H9 (cell line): ENCODE measurements around the gene ZNF451. TPM values are rescaled to one million over a fixed set of nuclear protein-coding genes. Genes with fewer than 3 reads are reported as not detected.

ENCODE experiments used
- DNase-seq: peaks from one replicate; pipeline ENCODE4 v3.0.0-alpha.2; 2017
- H2AFZ ChIP-seq: one replicate; pipeline ENCODE4 v1.6.1; 2013; ENCODE audit warnings: mild to moderate bottlenecking, low read length, control low read depth, moderate library complexity
- H2AK5ac ChIP-seq: 2 replicates; pipeline ENCODE4 v1.6.1; 2013; ENCODE audit warnings: low read length, control low read depth, mixed read lengths; ENCODE audit not compliant: insufficient read length
- H2BK120ac ChIP-seq: one replicate; pipeline ENCODE4 v1.6.1; 2013; ENCODE audit warnings: low read depth, mild to moderate bottlenecking, low read length, control low read depth, inconsistent platforms; ENCODE audit not compliant: poor library complexity, severe bottlenecking
- H2BK12ac ChIP-seq: 2 replicates; pipeline ENCODE4 v1.6.1; 2013; ENCODE audit warnings: low read length, control low read depth, mixed read lengths, low read depth; ENCODE audit not compliant: insufficient read length
- H2BK15ac ChIP-seq: 2 replicates; pipeline ENCODE4 v1.6.1; 2013; ENCODE audit warnings: low read depth, low read length, control low read depth
- H2BK20ac ChIP-seq: one replicate; pipeline ENCODE4 v1.6.1; 2013; ENCODE audit warnings: low read depth, mild to moderate bottlenecking, low read length, control low read depth, inconsistent platforms; ENCODE audit not compliant: poor library complexity, severe bottlenecking
- H2BK5ac ChIP-seq: 2 replicates; pipeline ENCODE4 v1.6.1; 2013; ENCODE audit warnings: low read length, control low read depth, mixed read lengths; ENCODE audit not compliant: insufficient read length
- H3K14ac ChIP-seq: 2 replicates; pipeline ENCODE4 v1.6.1; 2013; ENCODE audit warnings: low read length, control low read depth; ENCODE audit not compliant: insufficient read depth
- H3K18ac ChIP-seq: 2 replicates; pipeline ENCODE4 v1.6.1; 2013; ENCODE audit warnings: low read depth, mild to moderate bottlenecking, mixed read lengths, low read length, control low read depth; ENCODE audit not compliant: insufficient read length
- H3K23ac ChIP-seq: 2 replicates; pipeline ENCODE4 v1.6.1; 2013; ENCODE audit warnings: low read length, control low read depth, mixed read lengths, low read depth; ENCODE audit not compliant: insufficient read length
- H3K23me2 ChIP-seq: 2 replicates; pipeline ENCODE4 v1.6.1; 2013; ENCODE audit warnings: low read depth, mild to moderate bottlenecking, mixed read lengths, low read length, control low read depth; ENCODE audit not compliant: insufficient read length, poor library complexity, severe bottlenecking
- H3K27ac ChIP-seq: 2 replicates; pipeline ENCODE4 v1.5.1; 2013; ENCODE audit warnings: low read length, control low read depth, mixed read lengths, low read depth; ENCODE audit not compliant: insufficient read length
- H3K27me3 ChIP-seq: 2 replicates; pipeline ENCODE4 v1.6.1; 2013; ENCODE audit warnings: low read length, control low read depth, inconsistent platforms; ENCODE audit not compliant: insufficient read depth
- H3K4ac ChIP-seq: 2 replicates; pipeline ENCODE4 v1.6.1; 2013; ENCODE audit warnings: low read depth, mild to moderate bottlenecking, control low read depth, inconsistent platforms, low read length, moderate library complexity
- H3K4me1 ChIP-seq: 2 replicates; pipeline ENCODE4 v1.6.1; 2013; ENCODE audit warnings: low read length, control low read depth, inconsistent platforms; ENCODE audit not compliant: insufficient read depth
- H3K4me2 ChIP-seq: 2 replicates; pipeline ENCODE4 v1.6.1; 2013; ENCODE audit warnings: low read length, control low read depth, mixed read lengths; ENCODE audit not compliant: insufficient read length, insufficient read depth
- H3K56ac ChIP-seq: 2 replicates; pipeline ENCODE4 v1.6.1; 2013; ENCODE audit warnings: low read depth, mild to moderate bottlenecking, mixed read lengths, low read length, control low read depth; ENCODE audit not compliant: insufficient read length
- H3K79me1 ChIP-seq: 2 replicates; pipeline ENCODE4 v1.6.1; 2013; ENCODE audit warnings: low read depth, mild to moderate bottlenecking, moderate library complexity, low read length, control low read depth, inconsistent platforms; ENCODE audit not compliant: insufficient read depth, poor library complexity, severe bottlenecking
- H3K79me2 ChIP-seq: 2 replicates; pipeline ENCODE4 v1.6.1; 2013; ENCODE audit warnings: low read length, control low read depth, inconsistent platforms; ENCODE audit not compliant: insufficient read depth
- H3K9ac ChIP-seq: 2 replicates; pipeline ENCODE4 v1.6.1; 2013; ENCODE audit warnings: low read length, control low read depth, mixed read lengths; ENCODE audit not compliant: insufficient read length; ENCODE audit errors: extremely low read depth
- H3K9me3 ChIP-seq: one replicate; pipeline ENCODE4 v1.6.1; 2013; ENCODE audit warnings: low read depth, low read length, inconsistent platforms; ENCODE audit not compliant: control insufficient read depth
- H3T11ph ChIP-seq: one replicate; pipeline ENCODE4 v1.6.1; 2013; ENCODE audit warnings: mild to moderate bottlenecking, low read length, control low read depth, inconsistent platforms
- H4K20me1 ChIP-seq: one replicate; pipeline ENCODE4 v1.6.1; 2013; ENCODE audit not compliant: control insufficient read depth, insufficient read length, insufficient read depth
- H4K5ac ChIP-seq: 2 replicates; pipeline ENCODE4 v1.6.1; 2013; ENCODE audit warnings: low read depth, mild to moderate bottlenecking, mixed read lengths, low read length, control low read depth; ENCODE audit not compliant: insufficient read length
- H4K8ac ChIP-seq: replicated peaks from 2 replicates; pipeline ENCODE4 v1.6.1; 2013; ENCODE audit warnings: low read length, control low read depth, mixed read lengths, low read depth; ENCODE audit not compliant: insufficient read length
- H4K91ac ChIP-seq: 2 replicates; pipeline ENCODE4 v1.6.1; 2013; ENCODE audit warnings: low read depth, mild to moderate bottlenecking, moderate library complexity, mixed read lengths, low read length, control low read depth; ENCODE audit not compliant: insufficient read length
- H3K27ac Mint-ChIP-seq, 3 experiments: 2 replicates in 2 of 3; 3 replicates in 1 of 3; pipeline ENCODE4 v1.8.0; 2020 to 2021; ENCODE audit warnings: mixed read lengths in 3 of 3, mild to moderate bottlenecking in 1 of 3, moderate library complexity in 1 of 3
- H3K27me3 Mint-ChIP-seq: 2 replicates; pipeline ENCODE4 v1.8.0; 2021; ENCODE audit warnings: low read depth, mild to moderate bottlenecking, moderate library complexity, mixed read lengths
- H3K36me3 Mint-ChIP-seq, 3 experiments: 2 replicates in 2 of 3; 3 replicates in 1 of 3; pipeline ENCODE4 v1.8.0; 2020 to 2021; ENCODE audit warnings: low read depth in 3 of 3, mixed read lengths in 3 of 3; ENCODE audit not compliant: insufficient read depth in 1 of 3
- H3K4me1 Mint-ChIP-seq, 2 experiments: 2 replicates each; pipeline ENCODE4 v1.8.0; 2020; ENCODE audit warnings: mixed read lengths in 2 of 2
- H3K4me3 Mint-ChIP-seq, 2 experiments: 2 replicates in 1 of 2; 3 replicates in 1 of 2; pipeline ENCODE4 v1.8.0; 2020 to 2021; ENCODE audit warnings: mild to moderate bottlenecking in 2 of 2, mixed read lengths in 2 of 2, moderate library complexity in 1 of 2
- H3K9me3 Mint-ChIP-seq, 2 experiments: 2 replicates in 1 of 2; 3 replicates in 1 of 2; pipeline ENCODE4 v1.8.0; 2020; ENCODE audit warnings: mild to moderate bottlenecking in 2 of 2, mixed read lengths in 2 of 2, moderate library complexity in 1 of 2
- whole genome bisulfite sequencing: extraction: QIAGEN DNeasy Blood & Tissue Kit; methylation state at CpG from one replicate; pipeline ENCODE4 v1.1.7; 2013; ENCODE audit warnings: missing lambda C conversion rate, low lambda C conversion rate, mixed read lengths; ENCODE audit not compliant: insufficient read length; ENCODE audit errors: extremely low coverage; 5-methylcytosine and 5-hydroxymethylcytosine counted together
- total RNA-seq: library from RNA; stranded (reverse); gene quantifications from 2 replicates; pipeline ENCODE4 v1.2.1, GENCODE V29; 2021
- TF ChIP-seq, protein P1 (sequence below): fragments of 200-600 bp; sonication (generic); conservative IDR thresholded peaks from 3 replicates; pipeline ENCODE4 v1.8.0; 2021; ENCODE audit warnings: antibody characterized with exemption, mild to moderate bottlenecking

The ZNF451 gene
- total RNA-seq, 1 experiment from 2014 or later = 71.2 TPM

DNA sequence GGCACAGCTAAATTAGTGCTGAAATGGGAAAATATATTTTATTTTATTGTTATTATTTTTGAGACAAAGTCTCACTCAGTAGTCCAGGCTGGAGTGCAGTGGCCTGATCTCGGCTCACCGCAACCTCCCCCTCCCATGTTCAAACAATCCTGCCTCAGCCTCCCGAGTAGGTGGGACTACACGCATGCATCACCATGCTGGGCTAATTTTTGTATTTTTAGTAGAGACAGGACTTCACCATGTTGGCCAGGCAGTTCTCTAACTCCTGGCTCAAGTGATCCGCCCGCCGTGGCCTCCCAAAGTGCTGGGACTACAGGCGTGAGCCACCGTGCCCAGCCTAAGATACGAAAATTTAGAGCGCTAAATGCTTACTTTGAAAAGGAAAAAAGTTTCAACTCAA is 127.3 kb downstream of the ZNF451 start:
- Histone ChIP-seq H2BK120ac (no peak overlapping the region), H4K8ac (no peak overlapping the region), H3K18ac (no peak overlapping the region), H2BK5ac (no peak overlapping the region), H2BK12ac (no peak overlapping the region), H2AFZ (no peak overlapping the region), H2BK20ac (no peak overlapping the region), H3K23me2 (no peaks in the 10 kb centered on the region), H3K4me2 (no peak overlapping the region), H2BK15ac (no peak overlapping the region), H3K79me1 (peaks cover 14% of the 10 kb centered on the region), H3T11ph (no peak overlapping the region), H3K4me1 (no peaks in the 10 kb centered on the region; the same call in 1 of the 2 replicates), H3K9ac (no peak overlapping the region), H4K91ac (no peak overlapping the region), H3K27me3 (no peaks in the 10 kb centered on the region), H3K56ac (no peak overlapping the region), H3K4ac (no peak overlapping the region), H4K20me1 (no peaks in the 10 kb centered on the region), H3K14ac (no peak overlapping the region), H3K27ac (no peak overlapping the region), H3K23ac (no peak overlapping the region), H3K9me3 (no peaks in the 10 kb centered on the region), H3K79me2 (peaks cover 13% of the 10 kb centered on the region; the same call in 1 of the 2 replicates), H4K5ac (no peak overlapping the region), H2AK5ac (no peak overlapping the region)
- whole genome bisulfite sequencing = no CpG with 5 or more reads among the region's 11 CpGs
- TF ChIP-seq, protein P1, sequence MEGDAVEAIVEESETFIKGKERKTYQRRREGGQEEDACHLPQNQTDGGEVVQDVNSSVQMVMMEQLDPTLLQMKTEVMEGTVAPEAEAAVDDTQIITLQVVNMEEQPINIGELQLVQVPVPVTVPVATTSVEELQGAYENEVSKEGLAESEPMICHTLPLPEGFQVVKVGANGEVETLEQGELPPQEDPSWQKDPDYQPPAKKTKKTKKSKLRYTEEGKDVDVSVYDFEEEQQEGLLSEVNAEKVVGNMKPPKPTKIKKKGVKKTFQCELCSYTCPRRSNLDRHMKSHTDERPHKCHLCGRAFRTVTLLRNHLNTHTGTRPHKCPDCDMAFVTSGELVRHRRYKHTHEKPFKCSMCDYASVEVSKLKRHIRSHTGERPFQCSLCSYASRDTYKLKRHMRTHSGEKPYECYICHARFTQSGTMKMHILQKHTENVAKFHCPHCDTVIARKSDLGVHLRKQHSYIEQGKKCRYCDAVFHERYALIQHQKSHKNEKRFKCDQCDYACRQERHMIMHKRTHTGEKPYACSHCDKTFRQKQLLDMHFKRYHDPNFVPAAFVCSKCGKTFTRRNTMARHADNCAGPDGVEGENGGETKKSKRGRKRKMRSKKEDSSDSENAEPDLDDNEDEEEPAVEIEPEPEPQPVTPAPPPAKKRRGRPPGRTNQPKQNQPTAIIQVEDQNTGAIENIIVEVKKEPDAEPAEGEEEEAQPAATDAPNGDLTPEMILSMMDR = no peak
- H3K27ac Mint-ChIP-seq = no peak overlapping the region
- no peak overlapping the region for H3K4me3 Mint-ChIP-seq
- peaks cover 44 to 45% of the 10 kb centered on the region in 2 experiments for H3K4me1 Mint-ChIP-seq
- peaks cover 8 to 36% (median 11%) of the 10 kb centered on the region in 3 experiments for H3K36me3 Mint-ChIP-seq
- no peak for DNase-seq
- H3K9me3 Mint-ChIP-seq = peaks cover 4 to 16% of the 10 kb centered on the region in 2 experiments; a peak in 3 of 5 replicates
- H3K27me3 Mint-ChIP-seq = no peaks in the 10 kb centered on the region

Other genes starting within 250 kb of the ZNF451 start
- gene BEND6, start 135.1 kb upstream of the ZNF451 start, total RNA-seq = 1.4 and 2.3 TPM in 2 replicates
- gene KIAA1586, start 43.5 kb upstream of the ZNF451 start, total RNA-seq = 33.3 and 37.6 TPM in 2 replicates
- 8.2 and 8.4 TPM in 2 replicates for gene BAG2, start 82.1 kb downstream of the ZNF451 start, total RNA-seq
- gene RAB23, start 132.1 kb downstream of the ZNF451 start, total RNA-seq = 18.1 and 18.6 TPM in 2 replicates
- 43.0 and 44.3 TPM in 2 replicates for gene PRIM2, start 227.4 kb downstream of the ZNF451 start, total RNA-seq